SU-DHL-6 (cell line): ENCODE results near the gene SH2D4B.

Experiments
- EZH2phosphoT487 ChIP-seq: fragments of 200-600 bp; sonication (generic), shearing (Covaris generic); conservative IDR thresholded peaks from 2 replicates; pipeline ENCODE4 v1.6.1; 2018; ENCODE audit warnings: mild to moderate bottlenecking, antibody characterized with exemption, low read length, moderate library complexity, mixed read lengths
- TF ChIP-seq, protein P1 (sequence below): fragments of 200-600 bp; sonication (generic); IDR thresholded peaks from one replicate; pipeline ENCODE4 v1.5.1; 2017; ENCODE audit warnings: antibody characterized with exemption, mild to moderate bottlenecking, low read length, moderate library complexity; ENCODE audit not compliant: insufficient read depth, poor library complexity, severe bottlenecking

DNA sequence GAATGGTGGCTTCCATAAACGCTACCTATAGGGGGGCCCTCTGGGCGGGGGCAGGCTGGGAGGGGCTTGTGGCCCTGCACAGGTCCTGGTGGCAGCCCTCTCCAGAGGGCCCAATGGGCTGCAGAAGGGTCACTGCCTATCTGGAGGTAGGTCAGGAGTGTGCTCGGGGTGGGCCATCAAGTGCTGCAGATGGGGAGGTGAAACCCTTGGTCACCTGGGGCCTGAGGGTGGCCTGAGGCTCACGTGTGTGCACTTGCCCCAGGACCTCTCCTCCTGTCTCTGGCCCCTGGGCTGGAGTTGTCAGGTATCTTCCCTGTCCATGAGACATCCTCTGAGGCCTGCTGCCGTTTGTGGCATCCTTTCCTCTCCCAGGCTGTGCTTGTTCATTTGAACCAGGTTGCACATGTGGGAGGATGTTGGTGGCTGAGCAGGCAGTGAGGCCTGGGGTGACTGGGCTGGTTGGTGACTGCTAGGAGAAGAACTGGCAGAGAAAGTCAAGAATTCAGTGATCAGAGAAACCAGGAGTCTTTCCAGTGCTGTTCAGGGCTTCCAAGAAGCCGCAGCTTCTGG, 21.1 kb upstream of the SH2D4B start:
- TF ChIP-seq, protein P1, sequence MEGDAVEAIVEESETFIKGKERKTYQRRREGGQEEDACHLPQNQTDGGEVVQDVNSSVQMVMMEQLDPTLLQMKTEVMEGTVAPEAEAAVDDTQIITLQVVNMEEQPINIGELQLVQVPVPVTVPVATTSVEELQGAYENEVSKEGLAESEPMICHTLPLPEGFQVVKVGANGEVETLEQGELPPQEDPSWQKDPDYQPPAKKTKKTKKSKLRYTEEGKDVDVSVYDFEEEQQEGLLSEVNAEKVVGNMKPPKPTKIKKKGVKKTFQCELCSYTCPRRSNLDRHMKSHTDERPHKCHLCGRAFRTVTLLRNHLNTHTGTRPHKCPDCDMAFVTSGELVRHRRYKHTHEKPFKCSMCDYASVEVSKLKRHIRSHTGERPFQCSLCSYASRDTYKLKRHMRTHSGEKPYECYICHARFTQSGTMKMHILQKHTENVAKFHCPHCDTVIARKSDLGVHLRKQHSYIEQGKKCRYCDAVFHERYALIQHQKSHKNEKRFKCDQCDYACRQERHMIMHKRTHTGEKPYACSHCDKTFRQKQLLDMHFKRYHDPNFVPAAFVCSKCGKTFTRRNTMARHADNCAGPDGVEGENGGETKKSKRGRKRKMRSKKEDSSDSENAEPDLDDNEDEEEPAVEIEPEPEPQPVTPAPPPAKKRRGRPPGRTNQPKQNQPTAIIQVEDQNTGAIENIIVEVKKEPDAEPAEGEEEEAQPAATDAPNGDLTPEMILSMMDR: no peak
- no peak for TF ChIP-seq EZH2phosphoT487
